ENCODE results near the gene KIAA0930.

DNA sequence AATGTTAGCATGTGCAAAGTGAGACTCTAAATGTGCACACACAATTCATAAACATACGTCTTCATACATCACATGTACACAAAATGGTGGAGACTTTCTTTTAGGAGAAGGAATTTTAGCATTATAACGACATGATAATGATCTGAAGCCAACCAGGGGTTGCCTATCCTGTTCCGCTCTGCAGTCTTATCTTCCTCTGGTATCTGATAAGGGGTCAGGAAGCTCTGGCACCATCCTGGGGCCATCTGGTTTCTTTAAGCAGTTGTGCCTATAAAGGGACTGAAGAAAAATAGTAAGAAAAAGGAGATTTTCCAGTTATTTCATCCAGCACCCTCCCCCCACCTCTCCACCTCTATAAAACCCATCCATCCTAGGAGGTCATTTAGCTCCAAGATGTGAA lies 82.8 kb downstream of the KIAA0930 start:
- no peak for TF ChIP-seq ISL1 (CRISPR knock-in tag; IDR thresholded peaks at IDR 0.05)
- TF ChIP-seq, protein P1, sequence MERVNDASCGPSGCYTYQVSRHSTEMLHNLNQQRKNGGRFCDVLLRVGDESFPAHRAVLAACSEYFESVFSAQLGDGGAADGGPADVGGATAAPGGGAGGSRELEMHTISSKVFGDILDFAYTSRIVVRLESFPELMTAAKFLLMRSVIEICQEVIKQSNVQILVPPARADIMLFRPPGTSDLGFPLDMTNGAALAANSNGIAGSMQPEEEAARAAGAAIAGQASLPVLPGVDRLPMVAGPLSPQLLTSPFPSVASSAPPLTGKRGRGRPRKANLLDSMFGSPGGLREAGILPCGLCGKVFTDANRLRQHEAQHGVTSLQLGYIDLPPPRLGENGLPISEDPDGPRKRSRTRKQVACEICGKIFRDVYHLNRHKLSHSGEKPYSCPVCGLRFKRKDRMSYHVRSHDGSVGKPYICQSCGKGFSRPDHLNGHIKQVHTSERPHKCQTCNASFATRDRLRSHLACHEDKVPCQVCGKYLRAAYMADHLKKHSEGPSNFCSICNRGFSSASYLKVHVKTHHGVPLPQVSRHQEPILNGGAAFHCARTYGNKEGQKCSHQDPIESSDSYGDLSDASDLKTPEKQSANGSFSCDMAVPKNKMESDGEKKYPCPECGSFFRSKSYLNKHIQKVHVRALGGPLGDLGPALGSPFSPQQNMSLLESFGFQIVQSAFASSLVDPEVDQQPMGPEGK (CRISPR knock-in tag; IDR thresholded peaks at IDR 0.05; ENCODE audit: borderline replicate concordance): no peak

Data from SK-N-SH treated with all-trans-retinoic acid at 6 μM for 48 hours (cell line).